ENCODE results near the gene TPM1.

Gene TPM1

DNA sequence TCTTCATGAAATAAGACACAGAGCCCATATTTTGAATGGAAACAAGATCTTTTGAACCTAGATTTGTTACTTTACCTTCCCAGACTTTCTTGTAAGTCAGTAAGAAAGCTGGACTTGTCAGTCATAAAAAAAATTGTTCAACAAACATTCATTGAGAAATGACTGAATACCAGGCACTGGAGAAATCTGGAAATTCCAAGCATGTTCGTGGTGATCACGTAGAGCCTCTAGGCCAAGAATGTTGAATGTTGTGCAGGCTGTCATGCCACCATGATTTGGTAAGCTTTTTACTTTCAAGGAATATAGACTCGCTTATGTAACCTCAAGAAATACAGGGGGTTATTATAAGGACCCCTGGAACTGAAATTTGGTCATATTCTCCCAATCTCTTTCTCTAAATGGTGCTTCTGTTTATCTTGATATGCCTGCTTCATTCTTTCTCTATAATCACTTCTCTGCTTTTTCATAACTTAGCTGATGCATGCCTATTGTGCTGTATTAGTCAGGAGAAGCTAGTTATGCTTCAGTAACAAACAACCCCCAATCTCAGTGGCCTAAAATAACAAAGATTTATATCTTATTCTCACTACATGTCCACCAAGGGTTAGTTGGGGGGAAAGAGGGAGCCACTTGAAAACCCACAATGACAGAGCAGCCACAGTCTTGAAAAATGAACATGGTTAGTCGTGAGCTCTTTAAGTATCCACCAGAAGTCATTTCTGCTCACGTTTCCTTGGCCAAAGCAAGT is 3.4 kb upstream of the TPM1 start:
- DNase-seq (ENCODE audit: low read depth, low spot score) = peak; percentile 57
- TF ChIP-seq CTCF (IDR thresholded peaks at IDR 0.05; ENCODE audit: low read depth, low read length) = no peak
- in situ Hi-C loops (cut with HindIII; ENCODE audit: low sequenced_read_pairs) = no loop called here
- H3K4me3 ChIP-seq (ENCODE audit: low read depth, low read length) = no peak overlapping the region

GRCh38 chr15:63039811-63040210 is 2.7 kb upstream of the TPM1 start:
- in situ Hi-C loops (cut with HindIII; ENCODE audit: low sequenced_read_pairs) = no loop called here
- TF ChIP-seq CTCF (IDR thresholded peaks at IDR 0.05; ENCODE audit: low read depth, low read length) = no peak
- H3K4me3 ChIP-seq (ENCODE audit: low read depth, low read length) = no peak overlapping the region
- DNase-seq (ENCODE audit: low read depth, low spot score) = no peak

DNA sequence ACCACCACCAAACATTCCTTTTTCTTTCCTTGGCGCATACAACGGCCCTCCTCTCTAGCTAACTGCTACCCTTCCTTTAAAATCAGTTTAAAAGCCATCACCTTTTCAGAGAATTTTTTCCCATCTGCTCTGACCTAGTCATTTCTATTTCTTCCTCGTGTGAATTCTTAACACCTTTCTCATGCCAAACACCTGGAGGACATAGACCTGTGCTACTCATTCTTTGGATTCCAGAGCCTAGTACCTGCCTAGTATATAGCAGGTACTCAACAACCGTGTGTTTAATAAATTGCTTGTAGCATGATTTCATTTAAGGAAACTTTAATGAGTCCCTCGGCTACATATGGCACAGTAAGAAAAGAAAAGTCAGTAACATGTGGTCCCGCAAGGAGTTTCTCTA is 2.0 kb upstream of the TPM1 start:
- H3K4me3 ChIP-seq (ENCODE audit: low read depth, low read length) = no peak overlapping the region
- in situ Hi-C loops (cut with HindIII; ENCODE audit: low sequenced_read_pairs) = no loop called here
- no peak for TF ChIP-seq CTCF (IDR thresholded peaks at IDR 0.05; ENCODE audit: low read depth, low read length)
- no peak for DNase-seq (ENCODE audit: low read depth, low spot score)

GRCh38 chr15:63040954-63041353 is 1.6 kb upstream of the TPM1 start:
- in situ Hi-C loops (cut with HindIII; ENCODE audit: low sequenced_read_pairs) = no loop called here
- no peak for DNase-seq (ENCODE audit: low read depth, low spot score)
- no peak overlapping the region for H3K4me3 ChIP-seq (ENCODE audit: low read depth, low read length)
- no peak for TF ChIP-seq CTCF (IDR thresholded peaks at IDR 0.05; ENCODE audit: low read depth, low read length)

GRCh38 chr15:63041402-63041973 is 1.1 kb upstream of the TPM1 start:
- in situ Hi-C loops (cut with HindIII; ENCODE audit: low sequenced_read_pairs) = no loop called here
- no peak for TF ChIP-seq CTCF (IDR thresholded peaks at IDR 0.05; ENCODE audit: low read depth, low read length)
- DNase-seq (ENCODE audit: low read depth, low spot score) = no peak
- peak overlapping the region; percentile 79 for H3K4me3 ChIP-seq (ENCODE audit: low read depth, low read length)

DNA sequence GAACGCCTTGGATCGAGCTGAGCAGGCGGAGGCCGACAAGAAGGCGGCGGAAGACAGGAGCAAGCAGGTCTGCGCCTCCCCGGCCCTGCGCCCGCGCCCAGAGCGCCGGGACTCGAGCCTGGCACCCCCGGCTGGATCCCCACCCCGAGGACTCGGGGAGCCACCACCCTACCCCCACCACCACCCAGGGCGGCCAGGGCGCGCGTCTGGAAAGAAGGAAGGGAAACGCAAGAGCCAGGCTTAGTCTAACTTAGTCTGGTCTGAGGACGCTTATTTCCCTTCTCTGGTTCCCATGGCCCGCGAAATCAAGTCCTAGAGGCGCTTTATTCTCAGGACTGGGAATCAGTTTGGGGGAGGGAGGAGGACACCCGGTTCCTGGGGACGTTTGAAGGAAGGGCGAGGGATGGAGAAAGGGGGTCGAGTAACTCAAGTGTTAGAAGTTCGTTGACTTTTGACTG is 359 bp downstream of the TPM1 start:
- peak overlapping the region; percentile 79 for H3K4me3 ChIP-seq (ENCODE audit: low read depth, low read length)
- no peak for TF ChIP-seq CTCF (IDR thresholded peaks at IDR 0.05; ENCODE audit: low read depth, low read length)
- in situ Hi-C loops (cut with HindIII; ENCODE audit: low sequenced_read_pairs) = no loop called here
- DNase-seq (ENCODE audit: low read depth, low spot score) = no peak

Data from astrocyte of the spinal cord (primary cell).